Mucosa of stomach (tissue), 1 donor: ENCODE results near the gene XG.
"Not testable (repeated sequence)": the region's sequence is repeated elsewhere in the genome, so short reads cannot be mapped to it uniquely, and the experiment has no call there.

Experiments
- H3K27me3 ChIP-seq: one replicate; pipeline ENCODE4 v1.7.0; 2013; ENCODE audit warnings: mild to moderate bottlenecking, low read length; ENCODE audit not compliant: control insufficient read depth, insufficient read depth
- H3K36me3 ChIP-seq: one replicate; pipeline ENCODE4 v1.7.0; 2013; ENCODE audit warnings: low read length; ENCODE audit not compliant: control insufficient read depth, insufficient read depth
- H3K4me1 ChIP-seq: one replicate; pipeline ENCODE4 v1.7.0; 2013; ENCODE audit warnings: mild to moderate bottlenecking, low read length; ENCODE audit not compliant: control insufficient read depth, insufficient read depth
- H3K4me3 ChIP-seq: one replicate; pipeline ENCODE4 v1.7.0; 2013; ENCODE audit warnings: low read length
- H3K9ac ChIP-seq: one replicate; pipeline ENCODE4 v1.7.0; 2013; ENCODE audit warnings: mild to moderate bottlenecking, low read length, moderate library complexity
- H3K9me3 ChIP-seq: one replicate; pipeline ENCODE4 v1.7.0; 2013; ENCODE audit warnings: mild to moderate bottlenecking, low read length, moderate library complexity; ENCODE audit not compliant: control insufficient read depth
- donor health status: Pancreatic carcinoma.

The XG gene

DNA sequence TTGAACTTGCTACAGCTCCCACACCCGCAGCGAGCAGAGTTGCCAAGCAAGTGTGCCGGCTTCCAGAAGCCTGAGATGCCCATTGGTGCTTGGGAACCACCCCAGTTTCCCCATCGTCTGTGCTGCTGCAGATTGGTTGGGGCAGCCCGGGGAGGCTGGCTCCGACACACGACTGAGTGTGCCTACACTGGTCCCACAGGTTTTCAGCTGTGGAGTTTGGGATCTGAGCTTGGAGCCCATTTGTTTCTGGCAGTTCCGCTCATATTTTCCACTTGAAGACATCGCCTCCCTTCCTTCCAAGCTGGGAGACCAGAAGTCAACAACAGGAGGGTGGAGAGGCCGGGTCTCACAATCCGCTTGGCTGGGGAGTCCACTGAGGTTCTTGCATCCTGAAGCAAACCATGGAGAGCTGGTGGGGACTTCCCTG lies at the start of gene XG:
Gene XG, plus strand, starts transcription at position 167 of the 427 bp plus-strand sequence. Its CDS starts 235 bp downstream, at position 402.
- H3K36me3 ChIP-seq, H3K4me3 ChIP-seq, H3K27me3 ChIP-seq, H3K9ac ChIP-seq, H3K9me3 ChIP-seq, H3K4me1 ChIP-seq: not testable (repeated sequence)

- Histone ChIP-seq H3K27me3 (no peaks in the 10 kb centered on the region), H3K4me1 (peaks cover 35% of the 10 kb centered on the region), H3K9ac (no peak overlapping the region), H3K4me3 (no peak overlapping the region), H3K36me3 (no peaks in the 10 kb centered on the region), H3K9me3 (no peaks in the 10 kb centered on the region)
Measured at GRCh38 chrX:2703991-2704369, 47.9 kb upstream of the XG start.

GRCh38 chrX:2705046-2705832 lies 46.6 kb upstream of the XG start:
- H3K36me3 ChIP-seq = no peaks in the 10 kb centered on the region

DNA sequence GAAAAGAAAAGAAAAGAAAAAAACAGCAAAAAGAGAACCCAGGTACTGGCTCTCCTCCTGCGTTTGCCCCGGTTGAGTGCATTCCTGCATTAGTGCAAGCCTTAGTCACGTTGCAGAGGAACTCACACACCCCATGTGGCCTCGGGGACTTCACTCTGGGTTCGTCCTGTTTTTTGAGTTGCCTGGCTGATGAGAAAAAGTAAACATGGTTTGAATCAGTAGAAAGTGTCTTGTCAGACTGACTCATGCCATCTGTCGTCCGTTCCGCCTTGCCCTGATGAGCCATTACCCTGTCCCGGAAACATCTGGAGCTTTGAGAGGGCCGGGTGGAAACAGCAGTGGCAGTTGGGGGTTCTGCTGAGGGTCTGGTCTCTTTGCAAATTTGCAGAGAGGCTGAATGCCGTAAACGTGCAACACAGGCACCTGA lies 44.5 kb upstream of the XG start:
- H3K9me3 ChIP-seq = no peaks in the 10 kb centered on the region
- no peaks in the 10 kb centered on the region for H3K27me3 ChIP-seq
- H3K4me1 ChIP-seq = peaks cover 35% of the 10 kb centered on the region
- no peak overlapping the region for H3K9ac ChIP-seq
- no peak overlapping the region for H3K4me3 ChIP-seq
- H3K36me3 ChIP-seq = no peaks in the 10 kb centered on the region

More at GRCh38 chrX:2705046-2705832, 46.6 kb upstream of the XG start:
- Histone ChIP-seq H3K4me1 (peaks cover 35% of the 10 kb centered on the region), H3K9me3 (no peaks in the 10 kb centered on the region), H3K27me3 (no peaks in the 10 kb centered on the region), H3K9ac (no peak overlapping the region), H3K4me3 (no peak overlapping the region)

DNA sequence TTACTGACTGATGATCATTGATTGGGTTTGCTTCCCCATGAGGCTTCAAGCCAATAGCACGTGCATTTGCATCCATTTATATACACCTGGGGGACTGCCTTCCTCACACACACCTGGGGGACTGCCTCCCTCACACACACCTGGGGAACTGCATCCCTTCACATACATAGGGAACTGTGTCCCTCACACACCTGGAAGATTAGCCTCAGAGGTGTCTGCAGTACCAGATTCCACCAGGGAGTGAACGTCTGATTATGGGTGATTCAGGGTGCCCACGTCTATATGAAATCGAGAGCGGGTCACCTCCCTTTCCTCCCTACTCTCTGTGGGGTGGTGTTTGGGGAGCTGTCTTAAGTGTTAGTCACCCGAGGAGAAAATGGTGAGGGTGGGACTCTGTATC lies 43.8 kb upstream of the XG start:
- no peak overlapping the region for H3K9ac ChIP-seq

DNA sequence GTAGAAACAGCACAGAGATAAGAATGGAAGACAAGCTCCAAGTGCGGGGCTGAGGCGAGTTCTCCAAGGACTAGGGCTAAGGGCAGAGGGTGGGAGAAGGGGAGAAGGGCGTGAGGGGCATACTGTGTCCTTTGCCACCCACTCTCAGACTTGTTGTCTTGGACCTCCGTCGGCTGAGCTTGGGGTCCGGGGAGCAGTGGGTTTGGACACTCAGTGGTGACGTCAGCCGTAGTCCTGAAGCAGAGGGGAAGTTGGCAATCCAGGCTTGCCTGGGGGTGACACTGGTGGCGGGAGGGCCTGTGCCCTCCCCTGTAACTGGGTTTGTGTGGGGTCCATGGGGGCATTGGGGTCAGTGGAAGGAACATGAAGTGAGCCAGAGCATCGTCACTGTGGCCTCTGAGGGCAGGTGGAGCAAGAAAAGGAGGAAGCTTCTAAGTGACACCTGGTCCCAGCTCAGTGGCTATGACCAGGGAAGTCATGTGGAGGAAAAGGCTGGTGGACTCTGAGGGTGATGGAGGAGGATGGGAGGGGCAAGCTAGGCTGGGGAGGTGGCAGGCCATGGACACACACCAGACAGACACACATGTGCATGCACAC lies 43.1 kb upstream of the XG start:
- Histone ChIP-seq H3K4me1 (peaks cover 28% of the 10 kb centered on the region), H3K36me3 (no peaks in the 10 kb centered on the region), H3K4me3 (no peak overlapping the region), H3K9ac (no peak overlapping the region), H3K27me3 (no peaks in the 10 kb centered on the region), H3K9me3 (no peaks in the 10 kb centered on the region)

More for the DNA sequence above, 43.8 kb upstream of the XG start:
- no peaks in the 10 kb centered on the region for H3K9me3 ChIP-seq
- peaks cover 31% of the 10 kb centered on the region for H3K4me1 ChIP-seq
- H3K36me3 ChIP-seq = no peaks in the 10 kb centered on the region
- no peaks in the 10 kb centered on the region for H3K27me3 ChIP-seq
- H3K4me3 ChIP-seq = no peak overlapping the region

DNA sequence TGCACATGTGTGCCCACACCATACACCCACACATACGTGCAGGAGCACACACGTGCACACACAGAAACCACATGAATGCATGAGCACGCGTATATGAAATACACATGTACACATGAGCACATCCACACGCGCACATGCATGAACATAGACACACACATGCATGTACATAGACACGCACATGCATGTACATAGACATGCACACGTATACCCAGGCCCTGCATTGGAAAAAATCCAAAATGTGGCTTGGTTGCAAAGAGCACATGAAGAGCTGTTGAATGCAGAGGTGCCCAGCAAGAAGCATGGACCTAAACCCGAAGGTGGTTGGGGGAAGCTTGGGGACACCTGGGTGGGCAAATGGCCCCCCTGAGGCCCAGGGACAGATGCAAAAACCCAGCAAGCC lies 42.3 kb upstream of the XG start:
- no peak overlapping the region for H3K4me3 ChIP-seq
- no peaks in the 10 kb centered on the region for H3K9me3 ChIP-seq
- no peak overlapping the region for H3K9ac ChIP-seq
- no peaks in the 10 kb centered on the region for H3K27me3 ChIP-seq
- H3K36me3 ChIP-seq = no peaks in the 10 kb centered on the region
- H3K4me1 ChIP-seq = peaks cover 19% of the 10 kb centered on the region

GRCh38 chrX:2710041-2710840 lies 41.6 kb upstream of the XG start:
- Histone ChIP-seq H3K9ac (no peak overlapping the region), H3K27me3 (no peaks in the 10 kb centered on the region), H3K36me3 (no peaks in the 10 kb centered on the region), H3K9me3 (no peaks in the 10 kb centered on the region), H3K4me3 (no peak overlapping the region), H3K4me1 (peaks cover 12% of the 10 kb centered on the region)

GRCh38 chrX:2711441-2711840 lies 40.4 kb upstream of the XG start:
- Histone ChIP-seq H3K27me3 (no peaks in the 10 kb centered on the region), H3K9me3 (no peaks in the 10 kb centered on the region), H3K4me3 (no peak overlapping the region), H3K9ac (no peak overlapping the region), H3K4me1 (peaks cover 9% of the 10 kb centered on the region), H3K36me3 (no peaks in the 10 kb centered on the region)

DNA sequence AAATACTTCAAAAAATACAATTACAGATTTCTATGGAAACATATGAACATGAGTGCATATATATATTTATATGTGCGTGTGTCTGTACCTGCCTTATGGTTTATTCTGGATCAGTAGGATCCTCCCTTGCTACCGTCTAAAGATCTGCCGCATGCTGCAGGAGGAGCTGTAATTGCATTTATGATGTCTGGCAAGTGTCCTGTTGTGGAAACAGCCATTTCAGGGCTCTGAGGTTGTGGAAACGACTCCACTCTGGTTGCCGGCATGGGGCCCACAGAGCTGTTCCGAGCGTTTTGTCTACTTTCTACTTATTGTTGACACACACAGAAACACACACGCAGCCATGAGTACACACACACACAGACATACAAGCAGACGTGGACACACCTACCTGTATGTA lies 39.4 kb upstream of the XG start:
- Histone ChIP-seq H3K4me1 (peaks cover 9% of the 10 kb centered on the region), H3K4me3 (no peak overlapping the region), H3K9me3 (no peaks in the 10 kb centered on the region), H3K27me3 (no peaks in the 10 kb centered on the region), H3K9ac (no peak overlapping the region), H3K36me3 (no peaks in the 10 kb centered on the region)

- Histone ChIP-seq H3K9ac (no peak overlapping the region), H3K27me3 (no peaks in the 10 kb centered on the region), H3K4me1 (peaks cover 2% of the 10 kb centered on the region), H3K9me3 (no peaks in the 10 kb centered on the region), H3K4me3 (no peak overlapping the region), H3K36me3 (no peaks in the 10 kb centered on the region)
Measured at GRCh38 chrX:2712890-2713840, 38.7 kb upstream of the XG start.
